B cell (primary cell): ENCODE data around the gene SLC7A11.

Experiments
- CTCF ChIP-seq: fragments of 200-600 bp; IDR thresholded peaks from one replicate; pipeline ENCODE4 v1.8.0; 2022; ENCODE audit warnings: antibody characterized with exemption, mild to moderate bottlenecking
- EZH2 ChIP-seq: IDR thresholded peaks from 2 replicates; pipeline ENCODE4 v1.6.1; 2012; ENCODE audit warnings: borderline replicate concordance, low read depth, mild to moderate bottlenecking, moderate library complexity, low read length; ENCODE audit not compliant: insufficient read depth, poor library complexity, severe bottlenecking

- no peak for TF ChIP-seq CTCF
- TF ChIP-seq EZH2, result no peak
Measured at GRCh38 chr4:138225477-138225876, 16.7 kb downstream of the SLC7A11 start.
